ENCODE results near the gene ANO7.

The ANO7 gene

GRCh38 chr2:241213041-241213440, 24.6 kb downstream of the ANO7 start:
- no peak for DNase-seq

GRCh38 chr2:241213567-241213966, 25.1 kb downstream of the ANO7 start:
- DNase-seq, result no peak

GRCh38 chr2:241214209-241214608, 25.7 kb downstream of the ANO7 start:
- DNase-seq, result no peak

GRCh38 chr2:241214766-241215165, 26.3 kb downstream of the ANO7 start:
- no peak for DNase-seq

GRCh38 chr2:241215421-241215820, 26.9 kb downstream of the ANO7 start:
- no peak for DNase-seq

- no peak for DNase-seq
These were observed 27.8 kb downstream of the ANO7 start for GRCh38 chr2:241216211-241216761.

GRCh38 chr2:241217320-241218031, 29.0 kb downstream of the ANO7 start:
- DNase-seq, result peak; percentile 40

GRCh38 chr2:241218131-241219029, 29.9 kb downstream of the ANO7 start:
- no peak for DNase-seq

GRCh38 chr2:241219030-241219382, 30.5 kb downstream of the ANO7 start:
- no peak for DNase-seq

GRCh38 chr2:241219856-241220356, 31.4 kb downstream of the ANO7 start:
- no peak for DNase-seq

- no peak for DNase-seq
These were observed 34.9 kb downstream of the ANO7 start for GRCh38 chr2:241223211-241224017.

- no peak for DNase-seq
These were observed 35.8 kb downstream of the ANO7 start for GRCh38 chr2:241224018-241224850.

GRCh38 chr2:241224851-241225438, 36.5 kb downstream of the ANO7 start:
- DNase-seq, result no peak

- DNase-seq, result no peak
These were observed 37.1 kb downstream of the ANO7 start for GRCh38 chr2:241225545-241225944.

- DNase-seq, result no peak
These were observed 37.5 kb downstream of the ANO7 start for GRCh38 chr2:241225983-241226382.

GRCh38 chr2:241226723-241227572, 38.5 kb downstream of the ANO7 start:
- DNase-seq, result no peak

- DNase-seq, result no peak
These were observed 39.1 kb downstream of the ANO7 start for GRCh38 chr2:241227594-241227993.

- DNase-seq, result no peak
These were observed 39.8 kb downstream of the ANO7 start for GRCh38 chr2:241228081-241228859.

GRCh38 chr2:241228860-241229516, 40.5 kb downstream of the ANO7 start:
- DNase-seq, result no peak
